Measurements from ENCODE around the gene FAM98C. TPM values are rescaled to one million over a fixed set of nuclear protein-coding genes. Genes with fewer than 3 reads are reported as not detected.
"Not testable (repeated sequence)": the region's sequence is repeated elsewhere in the genome, so short reads cannot be mapped to it uniquely, and the experiment has no call there.

FAM98C gene
- total RNA-seq, 6 experiments from 2014 or later = 7.6 to 19.8 (median 9.8) TPM

- no peak for TF ChIP-seq POLR2A (IDR thresholded peaks at IDR 0.05)
- TF ChIP-seq, protein P1, sequence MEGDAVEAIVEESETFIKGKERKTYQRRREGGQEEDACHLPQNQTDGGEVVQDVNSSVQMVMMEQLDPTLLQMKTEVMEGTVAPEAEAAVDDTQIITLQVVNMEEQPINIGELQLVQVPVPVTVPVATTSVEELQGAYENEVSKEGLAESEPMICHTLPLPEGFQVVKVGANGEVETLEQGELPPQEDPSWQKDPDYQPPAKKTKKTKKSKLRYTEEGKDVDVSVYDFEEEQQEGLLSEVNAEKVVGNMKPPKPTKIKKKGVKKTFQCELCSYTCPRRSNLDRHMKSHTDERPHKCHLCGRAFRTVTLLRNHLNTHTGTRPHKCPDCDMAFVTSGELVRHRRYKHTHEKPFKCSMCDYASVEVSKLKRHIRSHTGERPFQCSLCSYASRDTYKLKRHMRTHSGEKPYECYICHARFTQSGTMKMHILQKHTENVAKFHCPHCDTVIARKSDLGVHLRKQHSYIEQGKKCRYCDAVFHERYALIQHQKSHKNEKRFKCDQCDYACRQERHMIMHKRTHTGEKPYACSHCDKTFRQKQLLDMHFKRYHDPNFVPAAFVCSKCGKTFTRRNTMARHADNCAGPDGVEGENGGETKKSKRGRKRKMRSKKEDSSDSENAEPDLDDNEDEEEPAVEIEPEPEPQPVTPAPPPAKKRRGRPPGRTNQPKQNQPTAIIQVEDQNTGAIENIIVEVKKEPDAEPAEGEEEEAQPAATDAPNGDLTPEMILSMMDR (IDR thresholded peaks at IDR 0.05) = no peak
- no peaks in the 10 kb centered on the region for H3K9me3 ChIP-seq
- ATAC-seq = peak in 1 of 4 donors; percentile 24
- no peak overlapping the region for H3K4me3 ChIP-seq
- H3K27ac ChIP-seq = no peak overlapping the region
- H3K27me3 ChIP-seq = no peaks in the 10 kb centered on the region
- peaks cover 0 to 8% (median 0%) of the 10 kb centered on the region in 4 donors for H3K36me3 ChIP-seq
- WGBS (ENCODE audit: insufficient coverage, low coverage, low lambda C conversion rate, missing lambda C conversion rate) = 92% methylated on average over 6 of the region's 13 CpGs
- intact Hi-C loops (cut with DNase I) = no loop called here
- DNase-seq = no peak
- no peaks in the 10 kb centered on the region for H3K4me1 ChIP-seq
Observed at GRCh38 chr19:38411041-38411712, 8.3 kb downstream of the FAM98C start.

DNA sequence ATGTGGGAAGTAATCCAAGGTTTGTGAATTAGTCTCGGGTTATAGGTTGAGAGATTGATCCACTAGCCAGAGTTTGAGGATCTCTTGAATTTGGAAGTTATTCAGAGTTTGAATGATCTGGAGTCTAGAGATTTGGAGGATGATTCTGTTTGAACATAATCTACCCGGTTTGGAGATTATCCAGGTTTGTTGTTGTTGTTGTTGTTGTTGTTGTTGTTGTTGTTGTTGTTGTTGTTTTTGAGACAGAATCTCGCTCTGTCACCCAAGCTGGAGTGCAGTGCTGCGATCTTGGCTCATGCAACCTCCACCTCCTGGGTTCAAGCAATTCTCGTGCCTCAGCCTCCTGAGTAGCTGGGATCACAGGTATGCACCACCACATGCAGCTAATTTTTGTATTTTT, 9.0 kb downstream of the FAM98C start:
- ATAC-seq; H3K4me1 ChIP-seq; H3K4me3 ChIP-seq; H3K36me3 ChIP-seq; H3K9me3 ChIP-seq; H3K27ac ChIP-seq; DNase-seq; H3K27me3 ChIP-seq; intact Hi-C loops (cut with DNase I): not testable (repeated sequence)
- 60% methylated on average over 5 of the region's 5 CpGs for WGBS (ENCODE audit: insufficient coverage, low coverage, low lambda C conversion rate, missing lambda C conversion rate)

DNA sequence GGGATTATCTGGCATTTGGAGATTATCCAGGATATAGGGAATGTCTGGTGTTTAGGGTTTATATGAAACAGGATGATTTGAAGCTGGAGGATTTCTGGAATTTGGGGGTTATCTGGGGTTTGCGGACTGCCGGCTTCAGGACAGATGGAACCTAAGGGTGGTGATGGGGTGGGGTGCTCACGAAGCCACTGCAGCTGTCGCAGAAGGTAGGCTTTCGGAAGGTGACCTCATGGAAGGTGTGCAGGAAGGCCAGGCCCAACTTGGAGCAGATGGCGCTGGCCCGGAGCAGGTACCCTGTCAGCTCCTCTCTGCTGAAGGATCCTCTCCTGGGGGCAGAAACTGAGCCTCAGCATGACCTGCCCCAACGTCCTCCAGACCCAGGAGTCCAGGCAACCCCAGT, 9.6 kb downstream of the FAM98C start:
- WGBS (ENCODE audit: insufficient coverage, low coverage, low lambda C conversion rate, missing lambda C conversion rate) = 96% methylated on average over 3 of the region's 8 CpGs
- no peaks in the 10 kb centered on the region for H3K27me3 ChIP-seq
- no peak overlapping the region for H3K4me3 ChIP-seq
- TF ChIP-seq, protein P1 (IDR thresholded peaks at IDR 0.05) = no peak
- no peak for TF ChIP-seq POLR2A (IDR thresholded peaks at IDR 0.05)
- no peaks in the 10 kb centered on the region for H3K4me1 ChIP-seq
- no peak overlapping the region for H3K27ac ChIP-seq
- intact Hi-C loops (cut with DNase I) = no loop called here
- H3K36me3 ChIP-seq = no peaks in the 10 kb centered on the region
- DNase-seq = no peak
- no peaks in the 10 kb centered on the region for H3K9me3 ChIP-seq
- no peak for ATAC-seq

DNA sequence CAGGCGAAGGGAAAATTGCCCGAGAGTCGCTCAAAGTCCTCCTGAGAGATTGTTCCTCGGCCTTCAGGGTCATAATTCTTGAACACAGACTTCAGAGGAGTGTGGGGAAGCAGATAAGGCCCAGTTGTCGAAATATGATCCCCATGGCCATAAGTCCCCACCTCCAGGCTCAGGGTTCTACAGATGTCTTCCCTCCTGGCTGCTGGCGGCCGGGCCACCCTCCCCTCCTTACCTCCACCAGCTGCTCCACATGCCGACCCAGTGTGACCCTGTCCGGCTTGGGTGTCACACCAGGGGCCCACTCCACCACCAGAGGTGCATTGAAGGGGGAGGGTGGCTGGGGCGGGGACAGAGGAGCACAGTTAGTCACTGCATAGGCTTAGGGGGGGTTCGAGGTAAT, 10.1 kb downstream of the FAM98C start:
- TF ChIP-seq POLR2A (IDR thresholded peaks at IDR 0.05) = no peak
- TF ChIP-seq, protein P1 (IDR thresholded peaks at IDR 0.05) = no peak
- DNase-seq (no peak), ATAC-seq (no peak)
- intact Hi-C loops (cut with DNase I) = no loop called here
- Histone ChIP-seq H3K4me1 (no peaks in the 10 kb centered on the region), H3K9me3 (no peaks in the 10 kb centered on the region), H3K36me3 (no peaks in the 10 kb centered on the region), H3K4me3 (no peak overlapping the region), H3K27ac (no peak overlapping the region), H3K27me3 (no peaks in the 10 kb centered on the region)
- 88% methylated on average over 5 of the region's 11 CpGs for WGBS (ENCODE audit: insufficient coverage, low coverage, low lambda C conversion rate, missing lambda C conversion rate)

DNA sequence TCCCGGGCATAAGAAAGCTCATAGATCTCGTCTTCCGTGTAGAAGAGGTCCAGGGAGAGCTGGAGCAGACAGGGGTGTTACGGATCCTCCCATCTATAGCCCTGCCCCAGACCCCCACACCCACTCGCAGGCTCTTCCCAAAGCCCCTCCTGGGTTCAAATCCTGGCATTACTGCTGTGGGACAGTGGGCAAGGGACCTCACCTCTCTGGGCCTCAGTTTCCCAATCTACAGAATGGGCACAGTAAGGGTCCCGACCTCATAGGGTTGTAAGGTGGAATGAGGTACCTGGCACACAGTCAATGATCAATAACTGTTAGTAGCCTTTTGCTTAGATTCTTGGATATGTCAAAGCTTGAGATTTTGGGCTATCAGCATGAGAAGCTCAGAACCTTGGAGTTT, 10.5 kb downstream of the FAM98C start:
- no CpG with 5 or more reads among the region's 6 CpGs for WGBS (ENCODE audit: insufficient coverage, low coverage, low lambda C conversion rate, missing lambda C conversion rate)
- TF ChIP-seq, protein P1 (IDR thresholded peaks at IDR 0.05) = no peak
- TF ChIP-seq POLR2A (IDR thresholded peaks at IDR 0.05) = no peak
- no peak overlapping the region for H3K4me3 ChIP-seq
- DNase-seq = no peak
- intact Hi-C loops (cut with DNase I) = no loop called here
- H3K4me1 ChIP-seq = no peaks in the 10 kb centered on the region
- H3K9me3 ChIP-seq = no peaks in the 10 kb centered on the region
- no peak for ATAC-seq
- no peaks in the 10 kb centered on the region for H3K27me3 ChIP-seq
- no peak overlapping the region for H3K27ac ChIP-seq
- no peaks in the 10 kb centered on the region for H3K36me3 ChIP-seq

All from right lobe of liver (tissue), 6 donors.